Measurements from ENCODE around the gene RPS14. TPM values are rescaled to one million over a fixed set of nuclear protein-coding genes. Genes with fewer than 3 reads are reported as not detected.
A peak's percentile ranks its signal among the peaks of the same experiment; 100 is the strongest.

Gene RPS14
- polyA plus RNA-seq, 1 experiment = 2,496 TPM

GRCh38 chr5:150411245-150411979, 38.1 kb downstream of the RPS14 start:
- Histone ChIP-seq H3K27me3 (ENCODE audit: control insufficient read depth, insufficient read depth, low read length) (no peaks in the 10 kb centered on the region), H3K4me3 (ENCODE audit: low read depth, low read length) (no peak overlapping the region), H3K36me3 (ENCODE audit: control insufficient read depth, insufficient read depth, low read length) (no peaks in the 10 kb centered on the region)
- DNase-seq (ENCODE audit: low read depth) = no peak
- POLR2A ChIA-PET = no interaction called here
- CTCF ChIA-PET = interaction anchor here (0.6 to 1.0 kb wide), 4 partner anchors 14 to 184 kb away, joined by 3 read pairs; no protein-coding TSS in a partner anchor
- no peak for TF ChIP-seq CTCF (IDR thresholded peaks at IDR 0.05; ENCODE audit: insufficient read depth, low read depth, low read length)

GRCh38 chr5:150410524-150411244, 38.9 kb downstream of the RPS14 start:
- TF ChIP-seq CTCF (IDR thresholded peaks at IDR 0.05; ENCODE audit: insufficient read depth, low read depth, low read length) = no peak
- H3K4me3 ChIP-seq (ENCODE audit: low read depth, low read length) = no peak overlapping the region
- no peaks in the 10 kb centered on the region for H3K36me3 ChIP-seq (ENCODE audit: control insufficient read depth, insufficient read depth, low read length)
- ChIA-PET POLR2A (interaction anchor here (0.6 to 0.7 kb wide), 6 partner anchors 8 to 371 kb away, joined by 3 to 10 read pairs (median 4); no protein-coding TSS in a partner anchor), CTCF (interaction anchor here (0.6 to 1.1 kb wide), 5 partner anchors 11 to 183 kb away, joined by 3 read pairs; no protein-coding TSS in a partner anchor)
- no peaks in the 10 kb centered on the region for H3K27me3 ChIP-seq (ENCODE audit: control insufficient read depth, insufficient read depth, low read length)
- DNase-seq (ENCODE audit: low read depth) = no peak

GRCh38 chr5:150409638-150410523, 39.7 kb downstream of the RPS14 start:
- DNase-seq (ENCODE audit: low read depth) = peak; percentile 58
- ChIA-PET POLR2A (interaction anchor here (0.6 kb wide), 1 partner anchor 11 kb away, joined by 6 read pairs; no protein-coding TSS in a partner anchor), CTCF (interaction anchor here (0.6 to 1.1 kb wide), 3 partner anchors 10 to 54 kb away, joined by 3 read pairs; no protein-coding TSS in a partner anchor)
- no peak for TF ChIP-seq CTCF (IDR thresholded peaks at IDR 0.05; ENCODE audit: insufficient read depth, low read depth, low read length)
- Histone ChIP-seq H3K4me3 (ENCODE audit: low read depth, low read length) (no peak overlapping the region), H3K27me3 (ENCODE audit: control insufficient read depth, insufficient read depth, low read length) (no peaks in the 10 kb centered on the region), H3K36me3 (ENCODE audit: control insufficient read depth, insufficient read depth, low read length) (no peaks in the 10 kb centered on the region)

GRCh38 chr5:150408231-150408943, 41.2 kb downstream of the RPS14 start:
- Histone ChIP-seq H3K4me3 (ENCODE audit: low read depth, low read length) (no peak overlapping the region), H3K27me3 (ENCODE audit: control insufficient read depth, insufficient read depth, low read length) (no peaks in the 10 kb centered on the region), H3K36me3 (ENCODE audit: control insufficient read depth, insufficient read depth, low read length) (no peaks in the 10 kb centered on the region)
- TF ChIP-seq CTCF (IDR thresholded peaks at IDR 0.05; ENCODE audit: insufficient read depth, low read depth, low read length) = no peak
- DNase-seq (ENCODE audit: low read depth) = no peak
- POLR2A ChIA-PET = no interaction called here
- CTCF ChIA-PET = no interaction called here

All from BJ (cell line).